Left lung (tissue), 10 donors: ENCODE data around the gene PDP2. TPM values are rescaled to one million over a fixed set of nuclear protein-coding genes. Genes with fewer than 3 reads are reported as not detected.

Experiments used
- ATAC-seq: fragments of 200-7000 bp; cut with Tn5 transposase; one replicate; pipeline ENCODE4 v1.9.1; 2020; ENCODE audit warnings: moderate library complexity
- DNase-seq, 4 donors: peaks; one replicate each; pipeline ENCODE4 v3.0.0-alpha.2; 2013 to 2020
- H3K27ac ChIP-seq, 2 donors: fragments of 200-600 bp; sonication (generic) in 1 of 2; one replicate each; pipeline versions ENCODE4 v1.5.0 to v1.8.0; 2020 to 2021
- H3K27me3 ChIP-seq, 2 donors: fragments of 200-600 bp; sonication (generic) in 1 of 2; one replicate each; pipeline versions ENCODE4 v1.5.0 to v1.8.0; 2020 to 2021
- H3K36me3 ChIP-seq, 2 donors: fragments of 200-600 bp; sonication (generic) in 1 of 2; one replicate each; pipeline versions ENCODE4 v1.5.0 to v1.8.0; 2020 to 2021
- H3K4me1 ChIP-seq, 2 donors: fragments of 200-600 bp; one replicate each; pipeline ENCODE4 v1.8.0; 2021
- H3K4me3 ChIP-seq, 2 donors: fragments of 200-600 bp; sonication (generic) in 1 of 2; one replicate each; pipeline versions ENCODE4 v1.5.0 to v1.8.0; 2020 to 2021; ENCODE audit warnings: mild to moderate bottlenecking in 1 of 2
- H3K9me3 ChIP-seq, 2 donors: fragments of 200-600 bp; sonication (generic) in 1 of 2; one replicate each; pipeline versions ENCODE4 v1.5.0 to v1.8.0; 2020 to 2021
- intact Hi-C, 2 donors: fragments of 100-400 bp; cut with DNase I; formaldehyde crosslinking; loops; one replicate each; pipeline versions ENCODE4 v1.11.2 to v1.14.2; 2022
- polyA plus RNA-seq, 6 donors: library from polyadenylated mRNA; unstranded; fragments of 120-200 nt; gene quantifications; one replicate each; pipeline ENCODE4 v1.2.1, GENCODE V29; 2013; ENCODE audit not compliant: insufficient read length in 6 of 6
- total RNA-seq, 2 donors: library from RNA; stranded (reverse); fragmentation: NEBNext Ultra II Directional; extraction: Animal tissue kit (Norgen Biotek cat#: 25700); gene quantifications; one replicate each; pipeline ENCODE4 v1.2.1, GENCODE V29; 2021
- TF ChIP-seq, protein P1 (sequence below), 2 donors: fragments of 200-600 bp; sonication (generic) in 1 of 2; IDR thresholded peaks; one replicate each; pipeline versions ENCODE4 v1.5.0 to v1.8.0; 2021; ENCODE audit warnings: antibody characterized with exemption in 2 of 2
- donor health status: DM: no; HTN: yes; CAD: no.
- donor health status: DM: no; HTN: no; CAD: no.

The PDP2 gene
- total and polyA plus RNA-seq, 8 donors = 8.9 to 36.3 (median 9.7) TPM

DNA sequence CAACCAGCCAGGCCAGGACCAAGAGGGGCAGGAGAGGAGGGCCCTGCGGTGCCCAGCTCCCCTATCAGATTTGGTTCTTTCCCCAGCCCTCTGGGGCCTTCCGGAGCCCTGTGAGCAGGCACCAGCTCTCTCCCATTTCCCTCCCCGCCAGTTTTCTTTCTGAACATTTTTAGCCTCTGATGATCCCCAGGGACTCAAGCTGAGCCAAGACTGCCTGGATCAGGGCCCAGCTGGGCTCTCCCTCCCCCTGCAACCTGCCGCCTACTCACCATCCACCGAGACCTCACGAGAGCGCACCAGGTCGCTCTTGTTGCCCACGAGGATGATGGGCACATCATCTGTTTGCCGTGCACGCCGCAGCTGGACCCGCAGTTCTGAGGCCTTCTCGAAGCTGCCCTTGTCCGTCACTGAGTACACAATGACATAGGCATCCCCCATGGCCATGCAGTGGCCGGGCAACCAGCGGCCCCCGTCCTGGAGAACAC, 43.0 kb downstream of the PDP2 start:
- intact Hi-C loops = no loop called here
- H3K4me3 ChIP-seq = peak overlapping the region in 1 of 2 donors; percentile 45
- H3K36me3 ChIP-seq = no peaks in the 10 kb centered on the region
- peaks cover 21 to 50% of the 10 kb centered on the region in 2 donors for H3K4me1 ChIP-seq
- no peak for ATAC-seq
- peaks cover 0 to 77% of the 10 kb centered on the region in 2 donors for H3K27me3 ChIP-seq
- no peaks in the 10 kb centered on the region for H3K9me3 ChIP-seq
- H3K27ac ChIP-seq = peak overlapping the region in 1 of 2 donors; percentile 26
- DNase-seq = peak in 1 of 4 donors; percentile 57
- TF ChIP-seq, protein P1, sequence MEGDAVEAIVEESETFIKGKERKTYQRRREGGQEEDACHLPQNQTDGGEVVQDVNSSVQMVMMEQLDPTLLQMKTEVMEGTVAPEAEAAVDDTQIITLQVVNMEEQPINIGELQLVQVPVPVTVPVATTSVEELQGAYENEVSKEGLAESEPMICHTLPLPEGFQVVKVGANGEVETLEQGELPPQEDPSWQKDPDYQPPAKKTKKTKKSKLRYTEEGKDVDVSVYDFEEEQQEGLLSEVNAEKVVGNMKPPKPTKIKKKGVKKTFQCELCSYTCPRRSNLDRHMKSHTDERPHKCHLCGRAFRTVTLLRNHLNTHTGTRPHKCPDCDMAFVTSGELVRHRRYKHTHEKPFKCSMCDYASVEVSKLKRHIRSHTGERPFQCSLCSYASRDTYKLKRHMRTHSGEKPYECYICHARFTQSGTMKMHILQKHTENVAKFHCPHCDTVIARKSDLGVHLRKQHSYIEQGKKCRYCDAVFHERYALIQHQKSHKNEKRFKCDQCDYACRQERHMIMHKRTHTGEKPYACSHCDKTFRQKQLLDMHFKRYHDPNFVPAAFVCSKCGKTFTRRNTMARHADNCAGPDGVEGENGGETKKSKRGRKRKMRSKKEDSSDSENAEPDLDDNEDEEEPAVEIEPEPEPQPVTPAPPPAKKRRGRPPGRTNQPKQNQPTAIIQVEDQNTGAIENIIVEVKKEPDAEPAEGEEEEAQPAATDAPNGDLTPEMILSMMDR (IDR thresholded peaks at IDR 0.05) = no peak

DNA sequence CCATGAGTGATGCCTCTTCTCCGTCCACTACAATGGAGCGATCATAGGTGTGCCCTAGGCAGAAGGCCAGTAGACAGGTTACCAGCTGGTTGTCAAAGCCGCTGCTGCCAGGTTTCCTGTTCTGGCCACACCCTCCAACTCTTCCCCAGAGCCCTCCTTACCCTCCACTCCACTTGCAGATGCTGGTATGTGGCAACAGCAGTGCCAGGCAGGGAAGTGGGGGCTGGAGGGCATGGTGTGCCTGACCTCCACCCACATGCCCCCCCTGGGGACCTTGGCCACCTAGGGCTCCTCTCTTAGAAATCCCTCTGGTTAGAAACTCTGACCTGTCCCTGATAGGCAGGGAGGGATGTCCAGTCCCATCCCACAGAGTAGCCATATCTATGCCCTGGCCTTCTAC, 43.6 kb downstream of the PDP2 start:
- peaks cover 0 to 77% of the 10 kb centered on the region in 2 donors for H3K27me3 ChIP-seq
- DNase-seq (peak in 2 of 4 donors; percentile 50 to 56), ATAC-seq (peak; percentile 12)
- H3K27ac ChIP-seq = no peak overlapping the region
- H3K4me1 ChIP-seq = peaks cover 21 to 50% of the 10 kb centered on the region in 2 donors
- H3K9me3 ChIP-seq = no peaks in the 10 kb centered on the region
- H3K36me3 ChIP-seq = no peaks in the 10 kb centered on the region
- TF ChIP-seq, protein P1 (IDR thresholded peaks at IDR 0.05) = no peak
- H3K4me3 ChIP-seq = peak overlapping the region; percentile 45 to 48
- intact Hi-C loops = no loop called here

GRCh38 chr16:66924527-66925321, 44.4 kb downstream of the PDP2 start:
- TF ChIP-seq, protein P1 (IDR thresholded peaks at IDR 0.05) = peak; percentile 11 to 25
- H3K27ac ChIP-seq = peak overlapping the region; percentile 63 to 72
- intact Hi-C loops = no loop called here

DNA sequence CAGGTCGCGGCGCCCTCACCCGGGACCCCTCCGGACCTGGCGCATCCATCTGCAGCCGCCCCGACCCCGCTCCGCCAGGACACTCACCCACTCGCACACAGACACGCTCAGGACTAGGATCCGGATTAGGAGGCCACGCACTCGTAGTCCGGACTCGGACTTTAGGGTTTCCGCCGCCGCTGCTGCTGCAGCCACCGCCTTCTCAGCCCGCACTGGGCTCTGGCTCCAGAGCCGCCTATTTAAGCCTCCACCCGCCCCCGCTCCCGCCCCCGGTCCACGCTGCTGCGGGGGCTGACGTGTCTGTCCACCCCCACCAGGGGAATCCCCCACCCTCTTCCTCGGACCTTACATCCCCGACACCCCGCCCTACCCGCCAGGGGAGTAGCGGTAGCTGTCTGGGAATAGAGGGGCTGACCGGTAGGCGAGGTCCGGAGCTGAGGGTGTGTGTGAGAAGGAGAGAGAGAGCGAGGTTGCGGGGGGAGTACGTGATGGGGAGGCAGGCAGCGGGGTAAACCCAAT, 45.1 kb downstream of the PDP2 start, which contains the start of gene RRAD:
RRAD (minus strand) TSS at position 214 of the 519 bp plus-strand sequence. CDS start 356 bp downstream, outside the sequence.
- peak within 1 kb of the TSS; percentile 45 to 48 for H3K4me3 ChIP-seq
- no peaks in the 10 kb centered on the region for H3K9me3 ChIP-seq
- intact Hi-C loops = no loop called here
- TF ChIP-seq, protein P1 (IDR thresholded peaks at IDR 0.05) = no peak
- H3K27ac ChIP-seq = peak within 1 kb of the TSS; percentile 63 to 72
- H3K4me1 ChIP-seq = peaks cover 21 to 52% of the 10 kb centered on the region in 2 donors
- DNase-seq = peak in 2 of 4 donors; percentile 65 to 82
- ATAC-seq = peak; percentile 30
- peaks cover 0 to 64% of the 10 kb centered on the region in 2 donors for H3K27me3 ChIP-seq
- no peaks in the 10 kb centered on the region for H3K36me3 ChIP-seq

More at GRCh38 chr16:66924527-66925321, 44.4 kb downstream of the PDP2 start:
- Histone ChIP-seq H3K4me1 (peaks cover 21 to 50% of the 10 kb centered on the region in 2 donors), H3K27me3 (peaks cover 0 to 70% of the 10 kb centered on the region in 2 donors), H3K36me3 (no peaks in the 10 kb centered on the region), H3K9me3 (no peaks in the 10 kb centered on the region), H3K4me3 (peak overlapping the region; percentile 45 to 48)
- DNase-seq (peak in 1 of 4 donors; percentile 89), ATAC-seq (peak; percentile 54)
